GM12872 (cell line): ENCODE measurements around the gene ZNF407.

Experiments used
- CTCF ChIP-seq: IDR thresholded peaks from 3 replicates; pipeline ENCODE4 v1.5.1; 2011; ENCODE audit warnings: low read depth, mild to moderate bottlenecking, low read length, moderate library complexity; ENCODE audit not compliant: insufficient read depth

The ZNF407 gene

GRCh38 chr18:74869904-74870863 is 272.5 kb downstream of the ZNF407 start:
- no peak for TF ChIP-seq CTCF

GRCh38 chr18:74870950-74871349 is 273.3 kb downstream of the ZNF407 start:
- no peak for TF ChIP-seq CTCF

GRCh38 chr18:74873629-74874028 is 276.0 kb downstream of the ZNF407 start:
- no peak for TF ChIP-seq CTCF

GRCh38 chr18:74874351-74874750 is 276.7 kb downstream of the ZNF407 start:
- no peak for TF ChIP-seq CTCF

GRCh38 chr18:74876630-74877243 is 279.1 kb downstream of the ZNF407 start:
- TF ChIP-seq CTCF: no peak

- no peak for TF ChIP-seq CTCF
Observed at GRCh38 chr18:74878267-74878666, 280.6 kb downstream of the ZNF407 start.

GRCh38 chr18:74880706-74881278 is 283.1 kb downstream of the ZNF407 start:
- no peak for TF ChIP-seq CTCF
